Measurements from ENCODE around the gene QPCTL. TPM values are rescaled to one million over a fixed set of nuclear protein-coding genes. Genes with fewer than 3 reads are reported as not detected.

The QPCTL gene
- total and polyA plus RNA-seq, 10 of the 15 experiments (the other 5 are each of a cell fraction or from before 2014, with no cell fraction given): 1.1 to 22.6 (median 11.2) TPM

DNA sequence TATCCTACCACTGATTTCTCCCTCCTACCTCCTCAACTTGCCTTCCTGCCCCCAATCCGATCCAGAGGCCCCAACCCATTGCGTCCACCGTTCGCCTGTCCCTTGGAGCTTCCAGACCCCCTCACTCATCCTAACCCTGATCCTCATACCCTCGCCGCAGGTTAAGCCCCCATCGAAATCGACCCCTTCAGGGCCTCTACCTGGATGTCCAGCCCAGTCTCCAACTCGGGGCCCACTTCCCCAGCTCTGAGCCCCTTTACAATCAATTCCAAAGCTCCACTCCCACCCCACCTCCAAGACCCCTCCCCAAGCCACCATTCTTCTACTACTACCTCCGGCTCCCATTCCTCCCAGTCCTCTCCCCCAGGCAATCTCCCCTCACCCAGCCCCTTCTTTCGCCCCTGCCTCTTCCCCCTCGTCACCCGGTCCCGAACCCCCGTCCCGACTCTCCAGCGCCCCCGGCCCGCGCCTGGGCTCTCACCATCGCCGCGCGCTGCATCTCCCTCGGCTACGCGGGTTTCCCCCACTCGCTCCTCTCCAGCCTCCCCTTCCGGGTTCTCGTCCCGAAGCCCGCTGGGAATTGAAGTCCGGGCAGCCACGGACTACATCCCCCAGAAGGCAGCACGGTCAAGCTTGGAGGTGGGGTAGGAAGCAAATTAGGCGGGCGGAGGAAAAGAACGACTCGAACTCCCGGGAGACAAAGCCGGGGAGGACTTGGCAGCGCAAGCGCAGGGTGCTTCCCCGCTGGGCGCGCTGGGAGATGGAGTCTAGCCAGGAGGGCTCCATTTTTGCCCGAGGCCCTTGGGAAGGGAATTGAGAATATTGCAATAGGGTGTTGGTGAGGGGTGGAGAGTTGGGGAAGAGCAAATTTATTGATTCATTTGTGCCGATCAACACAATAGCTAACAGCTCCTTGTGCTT is 38.2 kb downstream of the QPCTL start, which contains the start of gene FBXO46 (continued):
- TF ChIP-seq HCFC1 (IDR thresholded peaks at IDR 0.05; ENCODE audit: low read length) (peak; percentile 99), CHD2 (IDR thresholded peaks at IDR 0.05; ENCODE audit: borderline replicate concordance, low read depth, low read length) (peak; percentile 93), ASH2L (IDR thresholded peaks at IDR 0.05; ENCODE audit: borderline replicate concordance, low read depth) (no peak), TCF12 (IDR thresholded peaks at IDR 0.05; ENCODE audit: low read depth, low read length) (peak; percentile 9; the same call in 1 of the 2 replicates), SREBF1 (IDR thresholded peaks at IDR 0.05; ENCODE audit: low read length) (peak; percentile 91), SMARCA5 (IDR thresholded peaks at IDR 0.05) (no peak), CHD4 (IDR thresholded peaks at IDR 0.05) (no peak), SUPT20H (IDR thresholded peaks at IDR 0.05; ENCODE audit: borderline replicate concordance, control insufficient read depth, low read depth, low read length) (no peak), GATAD2B (conservative IDR thresholded peaks at IDR 0.05; ENCODE audit: low read depth) (no peak), CBX5 (IDR thresholded peaks at IDR 0.05; ENCODE audit: low read depth) (no peak), MEF2A (IDR thresholded peaks at IDR 0.05; ENCODE audit: insufficient read depth, low read depth, low read length) (0 out of 2 replicates have a peak, but pooled peaks have one; percentile 9), GABPA (IDR thresholded peaks at IDR 0.05; ENCODE audit: low read depth) (peak; percentile 82), TARDBP (IDR thresholded peaks at IDR 0.05; ENCODE audit: borderline replicate concordance) (peak; percentile 92; the same call in 1 of the 2 replicates), HDAC2 (IDR thresholded peaks at IDR 0.05) (no peak), SPI1 (IDR thresholded peaks at IDR 0.05; ENCODE audit: borderline replicate concordance, insufficient read depth, low read depth, low read length) (no peak), MTA3 (IDR thresholded peaks at IDR 0.05; ENCODE audit: borderline replicate concordance, low read length) (no peak)
- TF ChIP-seq, protein P1, sequence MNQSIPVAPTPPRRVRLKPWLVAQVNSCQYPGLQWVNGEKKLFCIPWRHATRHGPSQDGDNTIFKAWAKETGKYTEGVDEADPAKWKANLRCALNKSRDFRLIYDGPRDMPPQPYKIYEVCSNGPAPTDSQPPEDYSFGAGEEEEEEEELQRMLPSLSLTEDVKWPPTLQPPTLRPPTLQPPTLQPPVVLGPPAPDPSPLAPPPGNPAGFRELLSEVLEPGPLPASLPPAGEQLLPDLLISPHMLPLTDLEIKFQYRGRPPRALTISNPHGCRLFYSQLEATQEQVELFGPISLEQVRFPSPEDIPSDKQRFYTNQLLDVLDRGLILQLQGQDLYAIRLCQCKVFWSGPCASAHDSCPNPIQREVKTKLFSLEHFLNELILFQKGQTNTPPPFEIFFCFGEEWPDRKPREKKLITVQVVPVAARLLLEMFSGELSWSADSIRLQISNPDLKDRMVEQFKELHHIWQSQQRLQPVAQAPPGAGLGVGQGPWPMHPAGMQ (IDR thresholded peaks at IDR 0.05; ENCODE audit: borderline replicate concordance): no peak
- TF ChIP-seq, protein P2, sequence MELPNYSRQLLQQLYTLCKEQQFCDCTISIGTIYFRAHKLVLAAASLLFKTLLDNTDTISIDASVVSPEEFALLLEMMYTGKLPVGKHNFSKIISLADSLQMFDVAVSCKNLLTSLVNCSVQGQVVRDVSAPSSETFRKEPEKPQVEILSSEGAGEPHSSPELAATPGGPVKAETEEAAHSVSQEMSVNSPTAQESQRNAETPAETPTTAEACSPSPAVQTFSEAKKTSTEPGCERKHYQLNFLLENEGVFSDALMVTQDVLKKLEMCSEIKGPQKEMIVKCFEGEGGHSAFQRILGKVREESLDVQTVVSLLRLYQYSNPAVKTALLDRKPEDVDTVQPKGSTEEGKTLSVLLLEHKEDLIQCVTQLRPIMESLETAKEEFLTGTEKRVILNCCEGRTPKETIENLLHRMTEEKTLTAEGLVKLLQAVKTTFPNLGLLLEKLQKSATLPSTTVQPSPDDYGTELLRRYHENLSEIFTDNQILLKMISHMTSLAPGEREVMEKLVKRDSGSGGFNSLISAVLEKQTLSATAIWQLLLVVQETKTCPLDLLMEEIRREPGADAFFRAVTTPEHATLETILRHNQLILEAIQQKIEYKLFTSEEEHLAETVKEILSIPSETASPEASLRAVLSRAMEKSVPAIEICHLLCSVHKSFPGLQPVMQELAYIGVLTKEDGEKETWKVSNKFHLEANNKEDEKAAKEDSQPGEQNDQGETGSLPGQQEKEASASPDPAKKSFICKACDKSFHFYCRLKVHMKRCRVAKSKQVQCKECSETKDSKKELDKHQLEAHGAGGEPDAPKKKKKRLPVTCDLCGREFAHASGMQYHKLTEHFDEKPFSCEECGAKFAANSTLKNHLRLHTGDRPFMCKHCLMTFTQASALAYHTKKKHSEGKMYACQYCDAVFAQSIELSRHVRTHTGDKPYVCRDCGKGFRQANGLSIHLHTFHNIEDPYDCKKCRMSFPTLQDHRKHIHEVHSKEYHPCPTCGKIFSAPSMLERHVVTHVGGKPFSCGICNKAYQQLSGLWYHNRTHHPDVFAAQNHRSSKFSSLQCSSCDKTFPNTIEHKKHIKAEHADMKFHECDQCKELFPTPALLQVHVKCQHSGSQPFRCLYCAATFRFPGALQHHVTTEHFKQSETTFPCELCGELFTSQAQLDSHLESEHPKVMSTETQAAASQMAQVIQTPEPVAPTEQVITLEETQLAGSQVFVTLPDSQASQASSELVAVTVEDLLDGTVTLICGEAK (IDR thresholded peaks at IDR 0.05; ENCODE audit: borderline replicate concordance): peak; percentile 79; the same call in 1 of the 2 replicates
- TF ChIP-seq, protein P3, sequence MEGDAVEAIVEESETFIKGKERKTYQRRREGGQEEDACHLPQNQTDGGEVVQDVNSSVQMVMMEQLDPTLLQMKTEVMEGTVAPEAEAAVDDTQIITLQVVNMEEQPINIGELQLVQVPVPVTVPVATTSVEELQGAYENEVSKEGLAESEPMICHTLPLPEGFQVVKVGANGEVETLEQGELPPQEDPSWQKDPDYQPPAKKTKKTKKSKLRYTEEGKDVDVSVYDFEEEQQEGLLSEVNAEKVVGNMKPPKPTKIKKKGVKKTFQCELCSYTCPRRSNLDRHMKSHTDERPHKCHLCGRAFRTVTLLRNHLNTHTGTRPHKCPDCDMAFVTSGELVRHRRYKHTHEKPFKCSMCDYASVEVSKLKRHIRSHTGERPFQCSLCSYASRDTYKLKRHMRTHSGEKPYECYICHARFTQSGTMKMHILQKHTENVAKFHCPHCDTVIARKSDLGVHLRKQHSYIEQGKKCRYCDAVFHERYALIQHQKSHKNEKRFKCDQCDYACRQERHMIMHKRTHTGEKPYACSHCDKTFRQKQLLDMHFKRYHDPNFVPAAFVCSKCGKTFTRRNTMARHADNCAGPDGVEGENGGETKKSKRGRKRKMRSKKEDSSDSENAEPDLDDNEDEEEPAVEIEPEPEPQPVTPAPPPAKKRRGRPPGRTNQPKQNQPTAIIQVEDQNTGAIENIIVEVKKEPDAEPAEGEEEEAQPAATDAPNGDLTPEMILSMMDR (IDR thresholded peaks at IDR 0.05 in 2 of 3, conservative IDR thresholded peaks at IDR 0.05 in 1 of 3; ENCODE audit: control insufficient read depth in 2 of 3, extremely low read depth in 1 of 3, insufficient read depth in 1 of 3, low read depth in 3 of 3, low read length in 3 of 3): peak; percentile 28 to 40 (median 35); a peak in 5 of 6 replicates
- TF ChIP-seq, protein P4, sequence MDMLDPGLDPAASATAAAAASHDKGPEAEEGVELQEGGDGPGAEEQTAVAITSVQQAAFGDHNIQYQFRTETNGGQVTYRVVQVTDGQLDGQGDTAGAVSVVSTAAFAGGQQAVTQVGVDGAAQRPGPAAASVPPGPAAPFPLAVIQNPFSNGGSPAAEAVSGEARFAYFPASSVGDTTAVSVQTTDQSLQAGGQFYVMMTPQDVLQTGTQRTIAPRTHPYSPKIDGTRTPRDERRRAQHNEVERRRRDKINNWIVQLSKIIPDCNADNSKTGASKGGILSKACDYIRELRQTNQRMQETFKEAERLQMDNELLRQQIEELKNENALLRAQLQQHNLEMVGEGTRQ (IDR thresholded peaks at IDR 0.05; ENCODE audit: borderline replicate concordance, low read depth, low read length): no peak
